ENCODE results near the gene ZNF185.

ZNF185 gene

DNA sequence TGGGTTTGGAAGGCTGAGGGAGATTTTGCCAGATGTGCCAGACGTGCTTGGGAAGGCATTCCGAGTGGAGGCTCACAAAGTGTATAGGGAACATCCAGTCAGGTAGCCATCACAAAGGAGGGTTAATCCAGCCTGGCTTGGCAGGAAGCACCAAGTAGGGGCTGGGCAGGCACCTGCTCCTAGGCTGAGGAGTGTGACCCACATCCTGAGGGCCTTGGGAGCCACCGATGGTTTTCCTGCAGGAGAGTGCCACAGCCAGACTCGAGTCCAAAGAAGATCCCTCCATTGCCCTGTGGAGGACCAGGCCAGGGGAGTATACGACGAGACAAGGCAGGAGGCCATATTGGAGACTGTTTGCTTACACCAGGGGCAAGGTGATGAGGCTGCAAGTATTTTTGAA, 48.8 kb downstream of the ZNF185 start:
- TF ChIP-seq, protein P1, sequence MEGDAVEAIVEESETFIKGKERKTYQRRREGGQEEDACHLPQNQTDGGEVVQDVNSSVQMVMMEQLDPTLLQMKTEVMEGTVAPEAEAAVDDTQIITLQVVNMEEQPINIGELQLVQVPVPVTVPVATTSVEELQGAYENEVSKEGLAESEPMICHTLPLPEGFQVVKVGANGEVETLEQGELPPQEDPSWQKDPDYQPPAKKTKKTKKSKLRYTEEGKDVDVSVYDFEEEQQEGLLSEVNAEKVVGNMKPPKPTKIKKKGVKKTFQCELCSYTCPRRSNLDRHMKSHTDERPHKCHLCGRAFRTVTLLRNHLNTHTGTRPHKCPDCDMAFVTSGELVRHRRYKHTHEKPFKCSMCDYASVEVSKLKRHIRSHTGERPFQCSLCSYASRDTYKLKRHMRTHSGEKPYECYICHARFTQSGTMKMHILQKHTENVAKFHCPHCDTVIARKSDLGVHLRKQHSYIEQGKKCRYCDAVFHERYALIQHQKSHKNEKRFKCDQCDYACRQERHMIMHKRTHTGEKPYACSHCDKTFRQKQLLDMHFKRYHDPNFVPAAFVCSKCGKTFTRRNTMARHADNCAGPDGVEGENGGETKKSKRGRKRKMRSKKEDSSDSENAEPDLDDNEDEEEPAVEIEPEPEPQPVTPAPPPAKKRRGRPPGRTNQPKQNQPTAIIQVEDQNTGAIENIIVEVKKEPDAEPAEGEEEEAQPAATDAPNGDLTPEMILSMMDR (IDR thresholded peaks at IDR 0.05) = no peak

Data from LNCAP (cell line).